HCT116 (cell line): ENCODE data around the gene ELMOD3.

Experiments used
- CEBPB ChIP-seq: IDR thresholded peaks from 2 replicates; pipeline ENCODE4 v1.6.1; 2012; ENCODE audit warnings: low read depth
- EGR1 ChIP-seq: IDR thresholded peaks from 2 replicates; pipeline ENCODE4 v1.6.1; 2012; ENCODE audit warnings: low read depth
- ELF1 ChIP-seq: IDR thresholded peaks from 2 replicates; pipeline ENCODE4 v1.6.1; 2012; ENCODE audit warnings: low read depth, borderline replicate concordance
- EZH2 ChIP-seq: fragments of 200-600 bp; sonication (generic); IDR thresholded peaks from 2 replicates; pipeline ENCODE4 v1.6.1; 2017; ENCODE audit warnings: antibody characterized with exemption, mixed run types
- EZH2phosphoT487 ChIP-seq: fragments of 200-600 bp; IDR thresholded peaks from 2 replicates; pipeline ENCODE4 v1.6.1; 2018; ENCODE audit warnings: antibody characterized with exemption, borderline replicate concordance
- JUND ChIP-seq: IDR thresholded peaks from 2 replicates; pipeline ENCODE4 v1.6.1; 2012
- POLR2A ChIP-seq: IDR thresholded peaks from 2 replicates; pipeline ENCODE4 v1.7.0; 2011; ENCODE audit warnings: borderline replicate concordance; ENCODE audit not compliant: insufficient read depth, insufficient read length; ENCODE audit errors: extremely low read depth
- POLR2AphosphoS5 ChIP-seq: IDR thresholded peaks from 2 replicates; pipeline ENCODE4 v1.6.1; 2011; ENCODE audit warnings: mild to moderate bottlenecking, low read depth, low read length, moderate library complexity
- SRF ChIP-seq: IDR thresholded peaks from 2 replicates; pipeline ENCODE4 v1.6.1; 2012; ENCODE audit warnings: low read depth
- YY1 ChIP-seq: IDR thresholded peaks from 2 replicates; pipeline ENCODE4 v1.6.1; 2011; ENCODE audit warnings: low read length, low read depth, moderate library complexity, mild to moderate bottlenecking; ENCODE audit not compliant: insufficient replicate concordance; ENCODE audit errors: extremely low read depth
- ZNF274 ChIP-seq: fragments of 200-500 bp; sonication (Bioruptor generic); IDR thresholded peaks from 2 replicates; pipeline ENCODE4 v1.6.1; 2014; ENCODE audit warnings: mild to moderate bottlenecking, low read depth, low read length, inconsistent platforms
- TF ChIP-seq, protein P1 (sequence below), 3 experiments: fragments of 200-600 bp in 1 of 3; sonication (generic) in 1 of 3; IDR thresholded peaks in 2 of 3; conservative IDR thresholded peaks in 1 of 3; 2 replicates each; pipeline ENCODE4 v1.5.1; 2012 to 2017; ENCODE audit warnings: low read depth in 2 of 3, low read length in 2 of 3, antibody characterized with exemption in 1 of 3, borderline replicate concordance in 1 of 3, control low read depth in 1 of 3, mild to moderate bottlenecking in 1 of 3, mixed read lengths in 1 of 3, mixed run types in 1 of 3, moderate library complexity in 1 of 3; ENCODE audit not compliant: insufficient read depth in 1 of 3
- TF ChIP-seq, protein P2 (sequence below): IDR thresholded peaks from 2 replicates; pipeline ENCODE4 v1.6.1; 2012
- TF ChIP-seq, protein P3 (sequence below): IDR thresholded peaks from 2 replicates; pipeline ENCODE4 v1.6.1; 2012; ENCODE audit warnings: low read depth

DNA sequence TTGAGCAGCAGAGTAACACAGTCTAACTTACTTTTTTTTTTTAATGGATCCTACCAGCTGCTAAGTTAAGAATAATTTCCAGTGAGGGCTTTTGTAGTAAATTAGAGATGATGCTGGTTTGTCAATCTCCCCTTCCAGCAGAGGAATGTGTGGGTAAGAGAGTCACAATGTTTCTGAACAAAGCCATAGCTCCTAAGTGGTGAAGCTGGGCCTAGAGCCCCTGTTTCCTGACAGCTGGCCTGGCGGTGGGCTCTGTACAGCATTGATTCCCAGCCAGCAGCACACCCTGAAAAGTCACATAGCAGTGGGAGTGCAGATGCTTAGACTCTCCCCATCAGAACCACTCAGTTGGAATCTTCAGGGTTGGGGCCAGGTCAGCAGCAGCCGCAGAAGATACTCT is 31.2 kb downstream of the ELMOD3 start:
- TF ChIP-seq, protein P1, sequence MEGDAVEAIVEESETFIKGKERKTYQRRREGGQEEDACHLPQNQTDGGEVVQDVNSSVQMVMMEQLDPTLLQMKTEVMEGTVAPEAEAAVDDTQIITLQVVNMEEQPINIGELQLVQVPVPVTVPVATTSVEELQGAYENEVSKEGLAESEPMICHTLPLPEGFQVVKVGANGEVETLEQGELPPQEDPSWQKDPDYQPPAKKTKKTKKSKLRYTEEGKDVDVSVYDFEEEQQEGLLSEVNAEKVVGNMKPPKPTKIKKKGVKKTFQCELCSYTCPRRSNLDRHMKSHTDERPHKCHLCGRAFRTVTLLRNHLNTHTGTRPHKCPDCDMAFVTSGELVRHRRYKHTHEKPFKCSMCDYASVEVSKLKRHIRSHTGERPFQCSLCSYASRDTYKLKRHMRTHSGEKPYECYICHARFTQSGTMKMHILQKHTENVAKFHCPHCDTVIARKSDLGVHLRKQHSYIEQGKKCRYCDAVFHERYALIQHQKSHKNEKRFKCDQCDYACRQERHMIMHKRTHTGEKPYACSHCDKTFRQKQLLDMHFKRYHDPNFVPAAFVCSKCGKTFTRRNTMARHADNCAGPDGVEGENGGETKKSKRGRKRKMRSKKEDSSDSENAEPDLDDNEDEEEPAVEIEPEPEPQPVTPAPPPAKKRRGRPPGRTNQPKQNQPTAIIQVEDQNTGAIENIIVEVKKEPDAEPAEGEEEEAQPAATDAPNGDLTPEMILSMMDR (IDR thresholded peaks at IDR 0.05 in 2 of 3, conservative IDR thresholded peaks at IDR 0.05 in 1 of 3; ENCODE audit: borderline replicate concordance in 1 of 3, insufficient read depth in 1 of 3, low read depth in 2 of 3, low read length in 2 of 3): no peak
- TF ChIP-seq YY1: no peak
- TF ChIP-seq POLR2A: no peak
- no peak for TF ChIP-seq EZH2
- no peak for TF ChIP-seq POLR2AphosphoS5
- no peak for TF ChIP-seq EZH2phosphoT487
- no peak for TF ChIP-seq ZNF274
- TF ChIP-seq, protein P2, sequence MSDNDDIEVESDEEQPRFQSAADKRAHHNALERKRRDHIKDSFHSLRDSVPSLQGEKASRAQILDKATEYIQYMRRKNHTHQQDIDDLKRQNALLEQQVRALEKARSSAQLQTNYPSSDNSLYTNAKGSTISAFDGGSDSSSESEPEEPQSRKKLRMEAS: no peak
- no peak for TF ChIP-seq ELF1
- TF ChIP-seq EGR1: no peak
- TF ChIP-seq SRF: no peak
- no peak for TF ChIP-seq JUND
- no peak for TF ChIP-seq CEBPB
- TF ChIP-seq, protein P3, sequence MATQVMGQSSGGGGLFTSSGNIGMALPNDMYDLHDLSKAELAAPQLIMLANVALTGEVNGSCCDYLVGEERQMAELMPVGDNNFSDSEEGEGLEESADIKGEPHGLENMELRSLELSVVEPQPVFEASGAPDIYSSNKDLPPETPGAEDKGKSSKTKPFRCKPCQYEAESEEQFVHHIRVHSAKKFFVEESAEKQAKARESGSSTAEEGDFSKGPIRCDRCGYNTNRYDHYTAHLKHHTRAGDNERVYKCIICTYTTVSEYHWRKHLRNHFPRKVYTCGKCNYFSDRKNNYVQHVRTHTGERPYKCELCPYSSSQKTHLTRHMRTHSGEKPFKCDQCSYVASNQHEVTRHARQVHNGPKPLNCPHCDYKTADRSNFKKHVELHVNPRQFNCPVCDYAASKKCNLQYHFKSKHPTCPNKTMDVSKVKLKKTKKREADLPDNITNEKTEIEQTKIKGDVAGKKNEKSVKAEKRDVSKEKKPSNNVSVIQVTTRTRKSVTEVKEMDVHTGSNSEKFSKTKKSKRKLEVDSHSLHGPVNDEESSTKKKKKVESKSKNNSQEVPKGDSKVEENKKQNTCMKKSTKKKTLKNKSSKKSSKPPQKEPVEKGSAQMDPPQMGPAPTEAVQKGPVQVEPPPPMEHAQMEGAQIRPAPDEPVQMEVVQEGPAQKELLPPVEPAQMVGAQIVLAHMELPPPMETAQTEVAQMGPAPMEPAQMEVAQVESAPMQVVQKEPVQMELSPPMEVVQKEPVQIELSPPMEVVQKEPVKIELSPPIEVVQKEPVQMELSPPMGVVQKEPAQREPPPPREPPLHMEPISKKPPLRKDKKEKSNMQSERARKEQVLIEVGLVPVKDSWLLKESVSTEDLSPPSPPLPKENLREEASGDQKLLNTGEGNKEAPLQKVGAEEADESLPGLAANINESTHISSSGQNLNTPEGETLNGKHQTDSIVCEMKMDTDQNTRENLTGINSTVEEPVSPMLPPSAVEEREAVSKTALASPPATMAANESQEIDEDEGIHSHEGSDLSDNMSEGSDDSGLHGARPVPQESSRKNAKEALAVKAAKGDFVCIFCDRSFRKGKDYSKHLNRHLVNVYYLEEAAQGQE: no peak
